Neural cell (in vitro differentiated cells): Measurements from ENCODE around the gene DZIP1. TPM values are rescaled to one million over a fixed set of nuclear protein-coding genes. Genes with fewer than 3 reads are reported as not detected.

Experiments
- H2AFZ ChIP-seq: fragments of 200-600, 300-800 bp; sonication (generic), shearing (Covaris generic); 2 replicates; pipeline ENCODE4 v1.6.0; 2014; ENCODE audit warnings: low read depth, mild to moderate bottlenecking, antibody characterized with exemption, low read length, moderate library complexity
- H3F3A ChIP-seq: fragments of 200-600 bp; shearing (Covaris generic); 2 replicates; pipeline ENCODE4 v1.6.1; 2016; ENCODE audit warnings: mild to moderate bottlenecking, moderate library complexity, mixed read lengths, antibody characterized with exemption, low read length; ENCODE audit not compliant: insufficient read depth, poor library complexity, severe bottlenecking
- H3K27ac ChIP-seq: fragments of 200-600, 300-800 bp; sonication (generic), shearing (Covaris generic); 2 replicates; pipeline ENCODE4 v1.5.1; 2014; ENCODE audit warnings: mild to moderate bottlenecking, low read length, moderate library complexity
- H3K27me3 ChIP-seq: fragments of 300-800, 200-600 bp; sonication (generic), shearing (Covaris generic); 2 replicates; pipeline ENCODE4 v1.6.0; 2014; ENCODE audit warnings: mild to moderate bottlenecking, low read depth, low read length, moderate library complexity; ENCODE audit not compliant: insufficient read depth
- H3K36me3 ChIP-seq: fragments of 300-800, 200-600 bp; sonication (generic), shearing (Covaris generic); 2 replicates; pipeline ENCODE4 v1.5.1; 2014; ENCODE audit warnings: mild to moderate bottlenecking, antibody characterized with exemption, low read length, moderate library complexity; ENCODE audit not compliant: insufficient read depth
- H3K4me2 ChIP-seq: fragments of 300-800, 200-600 bp; sonication (generic), shearing (Covaris generic); 2 replicates; pipeline ENCODE4 v1.6.0; 2014; ENCODE audit warnings: mild to moderate bottlenecking, low read length
- H3K4me3 ChIP-seq: fragments of 300-800, 200-600 bp; sonication (generic), shearing (Covaris generic); 2 replicates; pipeline ENCODE4 v1.5.1; 2014; ENCODE audit warnings: mild to moderate bottlenecking, low read length, moderate library complexity
- H3K79me2 ChIP-seq: fragments of 200-600 bp; shearing (Covaris generic); replicated peaks from 2 replicates; pipeline ENCODE4 v1.6.0; 2014; ENCODE audit warnings: mild to moderate bottlenecking, low read length, moderate library complexity; ENCODE audit not compliant: insufficient read depth
- H3K9ac ChIP-seq: fragments of 300-800, 200-600 bp; sonication (generic), shearing (Covaris generic); 2 replicates; pipeline ENCODE4 v1.6.1; 2016; ENCODE audit warnings: mild to moderate bottlenecking, low read length, mixed read lengths
- H3K9me2 ChIP-seq: fragments of 200-600 bp; shearing (Covaris generic); 2 replicates; pipeline ENCODE4 v1.6.1; 2016; ENCODE audit warnings: mild to moderate bottlenecking, low read length, mixed read lengths; ENCODE audit not compliant: insufficient read depth
- H3K9me3 ChIP-seq: fragments of 200-600, 300-800 bp; sonication (generic), shearing (Covaris generic); 2 replicates; pipeline ENCODE4 v1.6.1; 2016; ENCODE audit warnings: mild to moderate bottlenecking, mixed run types, low read length, moderate library complexity, mixed read lengths
- H4K20me1 ChIP-seq: fragments of 200-600 bp; shearing (Covaris generic); 2 replicates; pipeline ENCODE4 v1.6.1; 2016; ENCODE audit warnings: mild to moderate bottlenecking, mixed run types; ENCODE audit not compliant: insufficient read depth
- CTCF ChIP-seq: fragments of 450-650 bp; IDR thresholded peaks from 2 replicates; pipeline ENCODE4 v1.5.1; 2014; ENCODE audit warnings: antibody characterized with exemption, mild to moderate bottlenecking, moderate library complexity; ENCODE audit not compliant: poor library complexity, severe bottlenecking
- EP300 ChIP-seq: fragments of 450-650 bp; conservative IDR thresholded peaks from 2 replicates; pipeline ENCODE4 v1.6.1; 2014; ENCODE audit warnings: antibody characterized with exemption, mild to moderate bottlenecking, moderate library complexity; ENCODE audit not compliant: poor library complexity, severe bottlenecking
- EZH2 ChIP-seq: fragments of 200-600, 300-800 bp; shearing (Covaris generic), sonication (generic); IDR thresholded peaks from 2 replicates; pipeline ENCODE4 v1.6.1; 2014; ENCODE audit warnings: antibody characterized with exemption, low read length, borderline replicate concordance, mild to moderate bottlenecking; ENCODE audit not compliant: insufficient read depth, poor library complexity, severe bottlenecking
- MXI1 ChIP-seq: fragments of 450-650 bp; conservative IDR thresholded peaks from 2 replicates; pipeline ENCODE4 v1.6.1; 2014; ENCODE audit warnings: antibody characterized with exemption, mild to moderate bottlenecking; ENCODE audit not compliant: poor library complexity, severe bottlenecking
- POLR2AphosphoS5 ChIP-seq: IDR thresholded peaks from 2 replicates; pipeline ENCODE4 v1.6.1; 2012
- RAD21 ChIP-seq: fragments of 450-650 bp; conservative IDR thresholded peaks from 2 replicates; pipeline ENCODE4 v1.6.1; 2014; ENCODE audit warnings: antibody characterized with exemption, mild to moderate bottlenecking, moderate library complexity
- REST ChIP-seq: IDR thresholded peaks from 2 replicates; pipeline ENCODE4 v1.6.1; 2012; ENCODE audit warnings: borderline replicate concordance
- SMC3 ChIP-seq: fragments of 450-650 bp; conservative IDR thresholded peaks from 2 replicates; pipeline ENCODE4 v1.6.1; 2014; ENCODE audit warnings: antibody characterized with exemption, mild to moderate bottlenecking, moderate library complexity; ENCODE audit not compliant: poor library complexity
- TAF1 ChIP-seq: IDR thresholded peaks from 2 replicates; pipeline ENCODE4 v1.6.1; 2012; ENCODE audit warnings: low read depth
- polyA plus RNA-seq: library from polyadenylated mRNA; depleted of rRNA; stranded (reverse); fragments of >200 nt; gene quantifications from 2 replicates; pipeline ENCODE4 v1.2.3, GENCODE V29; 2014

Gene DZIP1
- polyA plus RNA-seq, 1 donor from 2014 or later = 35.3 TPM

- H3K9me2 ChIP-seq = no peaks in the 10 kb centered on the region
- no peaks in the 10 kb centered on the region for H4K20me1 ChIP-seq
- H3K27me3 ChIP-seq = no peaks in the 10 kb centered on the region
- no peaks in the 10 kb centered on the region for H3K9me3 ChIP-seq
- no peak overlapping the region for H3K9ac ChIP-seq
- H3K4me2 ChIP-seq = no peak overlapping the region
- H3K79me2 ChIP-seq = no peaks in the 10 kb centered on the region
- no peaks in the 10 kb centered on the region for H3F3A ChIP-seq
- TF ChIP-seq MXI1 = no peak
- TF ChIP-seq CTCF = no peak
- TF ChIP-seq EZH2 = no peak
- no peak for TF ChIP-seq EP300
- TF ChIP-seq RAD21 = no peak
- TF ChIP-seq SMC3 = no peak
- H3K4me3 ChIP-seq = no peak overlapping the region
- H3K36me3 ChIP-seq = peaks cover 17% of the 10 kb centered on the region
- H2AFZ ChIP-seq = no peak overlapping the region
- H3K27ac ChIP-seq = no peak overlapping the region
These were observed 58.6 kb downstream of the DZIP1 start for GRCh38 chr13:95585867-95586266.

- H4K20me1 ChIP-seq = no peaks in the 10 kb centered on the region
- H3K4me3 ChIP-seq = no peak overlapping the region
- no peaks in the 10 kb centered on the region for H3K36me3 ChIP-seq
- H3F3A ChIP-seq = no peaks in the 10 kb centered on the region
- no peaks in the 10 kb centered on the region for H3K9me2 ChIP-seq
- H3K27ac ChIP-seq = no peak overlapping the region
- H3K27me3 ChIP-seq = no peaks in the 10 kb centered on the region
- H3K4me2 ChIP-seq = no peak overlapping the region
- no peak for TF ChIP-seq SMC3
- TF ChIP-seq RAD21 = no peak
- no peak for TF ChIP-seq REST
- no peak for TF ChIP-seq EZH2
- no peak for TF ChIP-seq EP300
- no peak for TF ChIP-seq CTCF
- TF ChIP-seq POLR2AphosphoS5 = no peak
- TF ChIP-seq MXI1 = no peak
- TF ChIP-seq TAF1 = no peak
- no peaks in the 10 kb centered on the region for H3K9me3 ChIP-seq
- H2AFZ ChIP-seq = no peak overlapping the region
- no peaks in the 10 kb centered on the region for H3K79me2 ChIP-seq
- no peak overlapping the region for H3K9ac ChIP-seq
These were observed 65.2 kb downstream of the DZIP1 start for GRCh38 chr13:95579303-95579702.
